K562 (cell line): ENCODE results near the gene CDH12. TPM values are rescaled to one million over a fixed set of nuclear protein-coding genes. Genes with fewer than 3 reads are reported as not detected.

Source experiments
- ATAC-seq: fragments of 200-7000 bp; cut with Tn5 transposase; 3 replicates; pipeline ENCODE4 v1.9.1; 2020; ENCODE audit warnings: moderate library complexity
- BruUV-seq: library from RNA; stranded (reverse); fragments of 400-500 nt; replicated peaks from 2 replicates; lab custom pipeline; 2021; lab: Mats Ljungman, UMichigan
- CTCF ChIA-PET: fragments of 300-600 bp; formaldehyde crosslinking; extraction: SDS; loops from one replicate; lab custom pipeline; 2021; ENCODE audit warnings: low intra/inter-chr PET ratio; lab: Yijun Ruan, JAX
- POLR2A ChIA-PET: fragments of 300-600, 350-650 bp; sonication (Branson Sonifier 250); formaldehyde crosslinking; extraction: SDS; loops from one replicate; lab custom pipeline; 2021; ENCODE audit warnings: antibody characterized with exemption, inconsistent platforms; lab: Yijun Ruan, JAX
- DNase-seq, 4 experiments: peaks; one replicate each; pipeline versions ENCODE4 v3.0.0 to v3.0.0-alpha.2; 2011 to 2018; ENCODE audit warnings: low spot score in 3 of 4, mixed read lengths in 3 of 4; ENCODE audit errors: extremely low read depth in 1 of 4
- FAIRE-seq: peaks from 2 replicates; lab custom pipeline; 2011; peaks lifted over from hg19 to GRCh38; lab: Jason Lieb, UNC
- H2AFZ ChIP-seq: 2 replicates; pipeline ENCODE4 v1.6.0; 2011; ENCODE audit warnings: low read depth, low read length, control low read depth, inconsistent platforms
- H3K27ac ChIP-seq: fragments of 200-600 bp; 3 replicates; pipeline ENCODE4 v1.8.0; 2011; ENCODE audit warnings: low read depth, mild to moderate bottlenecking, control low read depth, inconsistent platforms, low read length, moderate library complexity, mixed read lengths; ENCODE audit errors: extremely low read depth
- H3K27me3 ChIP-seq, 2 experiments: fragments of 300-600 bp in 1 of 2; 2 replicates in 1 of 2; 3 replicates in 1 of 2; pipeline versions ENCODE4 v1.6.0 to v1.8.0; 2011; ENCODE audit warnings: inconsistent platforms in 2 of 2, low read length in 2 of 2, mild to moderate bottlenecking in 1 of 2, mixed read lengths in 1 of 2, moderate library complexity in 1 of 2; ENCODE audit not compliant: control insufficient read depth in 2 of 2, insufficient read depth in 2 of 2
- H3K36me3 ChIP-seq: fragments of 300-600 bp; 3 replicates; pipeline ENCODE4 v1.8.0; 2011; ENCODE audit warnings: mild to moderate bottlenecking, low read length, inconsistent platforms; ENCODE audit not compliant: control insufficient read depth, insufficient read depth
- H3K4me1 ChIP-seq, 2 experiments: fragments of 200-600 bp in 1 of 2; replicated peaks in 1 of 2; 2 replicates in 1 of 2; 3 replicates in 1 of 2; pipeline versions ENCODE4 v1.5.1 to v1.8.0; 2011; ENCODE audit warnings: inconsistent platforms in 2 of 2, low read length in 2 of 2, mild to moderate bottlenecking in 1 of 2, mixed read lengths in 1 of 2, moderate library complexity in 1 of 2; ENCODE audit not compliant: control insufficient read depth in 2 of 2, insufficient read depth in 2 of 2
- H3K4me2 ChIP-seq: 2 replicates; pipeline ENCODE4 v1.6.1; 2011; ENCODE audit warnings: low read length, control low read depth, inconsistent platforms, mixed read lengths; ENCODE audit not compliant: insufficient read depth
- H3K4me3 ChIP-seq: fragments of 200-600 bp; sonication (generic), shearing (Covaris generic); 2 replicates; pipeline ENCODE4 v1.5.1; 2016; ENCODE audit warnings: control low read depth, inconsistent platforms
- H3K79me2 ChIP-seq: fragments of 200-600 bp; 3 replicates; pipeline ENCODE4 v1.8.0; 2011; ENCODE audit warnings: low read length, inconsistent platforms; ENCODE audit not compliant: control insufficient read depth, insufficient read depth
- H3K9ac ChIP-seq, 2 experiments: 2 replicates each; pipeline versions ENCODE4 v1.6.0 to v1.6.1; 2011; ENCODE audit warnings: low read depth in 2 of 2, low read length in 2 of 2, control low read depth in 1 of 2, inconsistent platforms in 1 of 2, mild to moderate bottlenecking in 1 of 2, mixed read lengths in 1 of 2; ENCODE audit not compliant: insufficient read depth in 1 of 2
- H3K9me1 ChIP-seq: one replicate; pipeline ENCODE4 v1.6.0; 2011; ENCODE audit warnings: inconsistent platforms, mild to moderate bottlenecking, low read length, moderate library complexity; ENCODE audit not compliant: control insufficient read depth, insufficient read depth
- H3K9me3 ChIP-seq: replicated peaks from 2 replicates; pipeline ENCODE4 v1.5.1; 2011; ENCODE audit warnings: low read depth, low read length, inconsistent platforms; ENCODE audit not compliant: control insufficient read depth, insufficient read depth
- H4K20me1 ChIP-seq: replicated peaks from 2 replicates; pipeline ENCODE4 v1.6.1; 2011; ENCODE audit warnings: low read length, inconsistent platforms, mixed read lengths; ENCODE audit not compliant: control insufficient read depth, insufficient read depth
- ARNT ChIP-seq, 2 experiments: fragments of 450-650 bp; IDR thresholded peaks; 2 replicates each; pipeline ENCODE4 v1.6.1; 2016; ENCODE audit warnings: mild to moderate bottlenecking in 1 of 2
- FOXJ2 ChIP-seq: fragments of 200-800 bp; sonication (Bioruptor generic); IDR thresholded peaks from 2 replicates; pipeline ENCODE4 v1.6.1; 2016; ENCODE audit warnings: missing genetic modification characterization, missing compliant biosample characterization
- FOXK2 ChIP-seq, 2 experiments: fragments of 450-650 bp; IDR thresholded peaks in 1 of 2; conservative IDR thresholded peaks in 1 of 2; 2 replicates each; pipeline ENCODE4 v1.6.1; 2016; ENCODE audit warnings: low read depth in 2 of 2, mild to moderate bottlenecking in 1 of 2
- GATAD2A ChIP-seq: fragments of 450-650 bp; IDR thresholded peaks from 2 replicates; pipeline ENCODE4 v1.6.1; 2017
- HNRNPLL ChIP-seq: fragments of 200-400 bp; formaldehyde crosslinking; IDR thresholded peaks from 2 replicates; pipeline ENCODE4 v1.6.1; 2017; ENCODE audit warnings: low read length, low read depth, mild to moderate bottlenecking; ENCODE audit not compliant: poor library complexity, severe bottlenecking
- KDM4B ChIP-seq, 2 experiments: fragments of 450-650 bp in 1 of 2; sonication (generic) in 1 of 2; IDR thresholded peaks; 2 replicates each; pipeline ENCODE4 v1.6.1; 2016 to 2017; ENCODE audit warnings: borderline replicate concordance in 2 of 2, antibody characterized with exemption in 1 of 2, low read depth in 1 of 2, mild to moderate bottlenecking in 1 of 2
- RBBP5 ChIP-seq: fragments of 200-600 bp; sonication (generic); IDR thresholded peaks from 2 replicates; pipeline ENCODE4 v1.6.1; 2012; ENCODE audit warnings: borderline replicate concordance, mild to moderate bottlenecking, low read length, control low read depth, inconsistent platforms; ENCODE audit not compliant: insufficient read depth, poor library complexity, severe bottlenecking
- SLC30A9 ChIP-seq: fragments of 250-450 bp; sonication (Bioruptor Pico); IDR thresholded peaks from 2 replicates; pipeline ENCODE4 v1.8.0; 2022; ENCODE audit warnings: mild to moderate bottlenecking, moderate library complexity
- SREBF1 ChIP-seq: fragments of 150-350 bp; IDR thresholded peaks from 2 replicates; pipeline ENCODE4 v1.6.1; 2014; ENCODE audit warnings: antibody characterized with exemption, low read depth, low read length, borderline replicate concordance
- SRSF9 ChIP-seq: fragments of 200-400 bp; formaldehyde crosslinking; IDR thresholded peaks from 2 replicates; pipeline ENCODE4 v1.6.1; 2017; ENCODE audit warnings: low read depth, low read length, borderline replicate concordance
- TAL1 ChIP-seq: fragments of 450-650 bp; IDR thresholded peaks from 2 replicates; pipeline ENCODE4 v1.6.1; 2016; ENCODE audit warnings: mild to moderate bottlenecking
- TGIF2 ChIP-seq: sonication (generic); formaldehyde crosslinking; IDR thresholded peaks from 2 replicates; pipeline ENCODE4 v1.8.1; 2022; ENCODE audit warnings: mild to moderate bottlenecking, missing genetic modification reagents, moderate library complexity
- ZMIZ1 ChIP-seq, 2 experiments: fragments of 150-350 bp in 1 of 2; IDR thresholded peaks; 2 replicates each; pipeline ENCODE4 v1.6.1; 2012 to 2016; ENCODE audit warnings: low read depth in 2 of 2, low read length in 2 of 2, mild to moderate bottlenecking in 1 of 2, moderate library complexity in 1 of 2
- ZNF584 ChIP-seq: fragments of 200-800 bp; sonication (Bioruptor generic); IDR thresholded peaks from 2 replicates; pipeline ENCODE4 v1.6.1; 2016; ENCODE audit warnings: low read depth, mild to moderate bottlenecking, missing genetic modification characterization, missing compliant biosample characterization
- ZNF644 ChIP-seq: fragments of 200-800 bp; sonication (Bioruptor generic); IDR thresholded peaks from 2 replicates; pipeline ENCODE4 v1.6.1; 2016; ENCODE audit warnings: low read depth, missing genetic modification characterization, missing compliant biosample characterization
- WGBS: fragments of 100-300 bp; shearing (Covaris generic); methylation state at CpG from one replicate; pipeline ENCODE4 v1.1.6; 2016; ENCODE audit warnings: low coverage, mixed read lengths; ENCODE audit not compliant: insufficient coverage; ENCODE audit errors: missing lambda C conversion rate; 5-methylcytosine and 5-hydroxymethylcytosine counted together
- in situ Hi-C: fragments of 300-500 bp; cut with MboI; formaldehyde crosslinking; loops from 4 replicates; pipeline ENCODE4 v1.15.0; 2018; ENCODE audit warnings: inconsistent platforms, mixed read lengths
- intact Hi-C: fragments of 100-400 bp; cut with micrococcal nuclease; formaldehyde crosslinking; loops from 2 replicates; pipeline ENCODE4 v1.14.2; 2022
- polyA plus RNA-seq, 8 experiments: library from polyadenylated mRNA; depleted of rRNA in 4 of 8; stranded (reverse) in 5 of 8; unstranded in 3 of 8; fragments of >200 nt; fragmentation: Nextera tagmentation in 2 of 8; fragmentation: Illumina TruSeq in 1 of 8; extraction: Ambion mirVana in 2 of 8; extraction: Trizol in 1 of 8; gene quantifications; 2 replicates each; pipeline versions ENCODE4 v1.2.1 to v1.2.3, GENCODE V29; 2011 to 2014; ENCODE audit warnings: inconsistent platforms in 1 of 8, missing spikeins in 1 of 8
- total RNA-seq, 7 experiments: library from RNA; depleted of rRNA in 6 of 7; stranded (reverse); fragments of >200 nt in 6 of 7; fragmentation: Illumina TruSeq in 2 of 7; extraction: Trizol in 2 of 7; gene quantifications; 2 replicates each; pipeline versions ENCODE4 v1.2.1 to v1.2.3, GENCODE V29; 2011 to 2021; ENCODE audit warnings: low replicate concordance in 1 of 7

The CDH12 gene
- total and polyA plus RNA-seq, 9 of the 15 experiments (the other 6 are each of a cell fraction or from before 2014, with no cell fraction given): 0.03 to 1.7 (median 0.37) TPM

- in situ Hi-C loops: no loop called here
These were observed 352.6 kb downstream of the CDH12 start for GRCh38 chr5:22500556-22500955.

DNA sequence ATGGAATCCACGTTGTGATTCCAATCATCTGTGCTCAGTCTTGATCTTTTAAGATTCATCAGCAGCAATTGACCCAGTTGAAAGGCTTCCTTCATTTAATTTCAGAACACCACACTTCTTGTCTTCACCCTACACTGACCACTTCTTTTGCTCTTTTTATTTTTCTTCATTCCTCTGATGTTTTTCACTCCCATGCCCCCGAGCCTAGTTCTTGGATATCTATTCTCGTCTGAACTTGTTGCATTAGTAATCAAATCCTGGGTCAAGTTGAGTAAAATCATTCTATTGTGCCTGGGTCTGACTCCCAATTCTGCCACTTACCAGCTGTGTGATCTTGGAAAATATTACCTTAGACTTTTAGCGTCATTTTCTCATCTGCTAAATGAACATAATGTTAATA is 356.5 kb downstream of the CDH12 start:
- ATAC-seq (no peak), FAIRE-seq (no peak), DNase-seq (no peak)
- Histone ChIP-seq H3K27me3 (no peaks in the 10 kb centered on the region), H4K20me1 (no peaks in the 10 kb centered on the region), H3K36me3 (no peaks in the 10 kb centered on the region), H3K9me3 (no peaks in the 10 kb centered on the region), H3K4me1 (no peaks in the 10 kb centered on the region), H3K9me1 (no peaks in the 10 kb centered on the region), H3K4me2 (no peak overlapping the region), H3K4me3 (no peak overlapping the region), H2AFZ (no peak overlapping the region), H3K79me2 (no peaks in the 10 kb centered on the region), H3K9ac (no peak overlapping the region), H3K27ac (no peak overlapping the region)
- intact Hi-C loops: no loop called here
- CTCF ChIA-PET: no interaction called here
- in situ Hi-C loops: no loop called here
- BruUV-seq: no TSS peak
- 4% methylated on average over 4 of the region's 4 CpGs for WGBS
- POLR2A ChIA-PET: no interaction called here
- TF ChIP-seq SLC30A9 (CRISPR knock-in tag) (no peak), ZMIZ1 (IDR thresholded peaks at IDR 0.05; ENCODE audit: low read depth in 2 of 2, low read length in 2 of 2) (no peak), TAL1 (no peak), GATAD2A (no peak), FOXK2 (conservative IDR thresholded peaks at IDR 0.05 in 1 of 2, IDR thresholded peaks at IDR 0.05 in 1 of 2; ENCODE audit: low read depth in 2 of 2) (no peak), KDM4B (IDR thresholded peaks at IDR 0.05; ENCODE audit: borderline replicate concordance in 2 of 2, low read depth in 1 of 2) (no peak), ZNF584 (CRISPR knock-in tag) (no peak), TGIF2 (CRISPR knock-in tag) (no peak), FOXJ2 (no peak), ARNT (IDR thresholded peaks at IDR 0.05) (no peak), ZNF644 (tag) (no peak), SREBF1 (no peak), SRSF9 (no peak)

More at GRCh38 chr5:22500556-22500955, 352.6 kb downstream of the CDH12 start:
- Histone ChIP-seq H3K4me1 (no peaks in the 10 kb centered on the region), H3K4me2 (no peak overlapping the region), H3K79me2 (no peaks in the 10 kb centered on the region), H2AFZ (no peak overlapping the region), H3K9me3 (no peaks in the 10 kb centered on the region; the same call in 1 of the 2 replicates), H3K27ac (no peak overlapping the region), H4K20me1 (no peaks in the 10 kb centered on the region), H3K27me3 (no peaks in the 10 kb centered on the region), H3K9ac (no peak overlapping the region), H3K36me3 (no peaks in the 10 kb centered on the region), H3K4me3 (no peak overlapping the region), H3K9me1 (no peaks in the 10 kb centered on the region)
- FAIRE-seq (no peak), DNase-seq (no peak), ATAC-seq (no peak)
- intact Hi-C loops: no loop called here
- WGBS: 0% methylated on average over 1 of the region's 1 CpG
- POLR2A ChIA-PET: no interaction called here
- CTCF ChIA-PET: no interaction called here
- TF ChIP-seq HNRNPLL: no peak
- TF ChIP-seq RBBP5: no peak
- BruUV-seq: no TSS peak
